OCI-M1 (cell line): ENCODE measurements around the gene PLGRKT.
"Not testable (repeated sequence)": the region's sequence is repeated elsewhere in the genome, so short reads cannot be mapped to it uniquely, and the experiment has no call there.

Experiments
- DNase-seq: peaks from one replicate; lab custom pipeline; 2025; lab: John Stamatoyannopoulos, UW

Gene PLGRKT

GRCh38 chr9:5452286-5452609 is 14.5 kb upstream of the PLGRKT start:
- peak; percentile 88 for DNase-seq

GRCh38 chr9:5450359-5451091 is 12.8 kb upstream of the PLGRKT start, which contains the start of gene CD274:
Gene CD274 (plus strand): TSS chr9:5450542. CDS start chr9:5456114, 5,572 bp downstream.
- peak; percentile 100 for DNase-seq

- DNase-seq = peak; percentile 100
Observed at GRCh38 chr9:5449521-5450358, 12.0 kb upstream of the PLGRKT start.

- DNase-seq = peak; percentile 97
Observed at GRCh38 chr9:5448461-5449435, 11.0 kb upstream of the PLGRKT start.

- DNase-seq = no peak
Observed at GRCh38 chr9:5448016-5448415, 10.3 kb upstream of the PLGRKT start.

- DNase-seq = no peak
Observed at GRCh38 chr9:5447337-5447736, 9.6 kb upstream of the PLGRKT start.

GRCh38 chr9:5446451-5447236 is 8.9 kb upstream of the PLGRKT start:
- DNase-seq = peak; percentile 99

GRCh38 chr9:5445886-5446285 is 8.2 kb upstream of the PLGRKT start:
- peak; percentile 100 for DNase-seq

- not testable (repeated sequence) for DNase-seq
Observed at GRCh38 chr9:5445096-5445495, 7.4 kb upstream of the PLGRKT start.

GRCh38 chr9:5443850-5444249 is 6.1 kb upstream of the PLGRKT start:
- peak; percentile 91 for DNase-seq

GRCh38 chr9:5442400-5443011 is 4.8 kb upstream of the PLGRKT start:
- peak; percentile 100 for DNase-seq

GRCh38 chr9:5441043-5441442 is 3.3 kb upstream of the PLGRKT start:
- DNase-seq = no peak

GRCh38 chr9:5440426-5440825 is 2.7 kb upstream of the PLGRKT start:
- DNase-seq = no peak

GRCh38 chr9:5438301-5439162 is 807 bp upstream of the PLGRKT start:
- DNase-seq = no peak

GRCh38 chr9:5436441-5436840 is 1.3 kb downstream of the PLGRKT start:
- DNase-seq = no peak

GRCh38 chr9:5435912-5436311 is 1.8 kb downstream of the PLGRKT start:
- DNase-seq = peak; percentile 96

- not testable (repeated sequence) for DNase-seq
Observed at GRCh38 chr9:5433841-5434810, 3.6 kb downstream of the PLGRKT start.

- not testable (repeated sequence) for DNase-seq
Observed at GRCh38 chr9:5433328-5433727, 4.4 kb downstream of the PLGRKT start.

GRCh38 chr9:5432890-5433289 is 4.8 kb downstream of the PLGRKT start:
- DNase-seq = not testable (repeated sequence)
